GM19238 (cell line): Measurements from ENCODE around the gene HMGCL.
"Not testable (repeated sequence)": the region's sequence is repeated elsewhere in the genome, so short reads cannot be mapped to it uniquely, and the experiment has no call there.

ENCODE experiments used
- DNase-seq: peaks from one replicate; pipeline ENCODE4 v3.0.0; 2011; ENCODE audit warnings: low spot score; ENCODE audit not compliant: insufficient read length

HMGCL gene

GRCh38 chr1:23825076-23825761 lies at the start of gene HMGCL:
TSS of gene HMGCL (minus strand) at chr1:23825429. CDS start at chr1:23825415, 14 bp downstream.
- peak; percentile 91 for DNase-seq

DNA sequence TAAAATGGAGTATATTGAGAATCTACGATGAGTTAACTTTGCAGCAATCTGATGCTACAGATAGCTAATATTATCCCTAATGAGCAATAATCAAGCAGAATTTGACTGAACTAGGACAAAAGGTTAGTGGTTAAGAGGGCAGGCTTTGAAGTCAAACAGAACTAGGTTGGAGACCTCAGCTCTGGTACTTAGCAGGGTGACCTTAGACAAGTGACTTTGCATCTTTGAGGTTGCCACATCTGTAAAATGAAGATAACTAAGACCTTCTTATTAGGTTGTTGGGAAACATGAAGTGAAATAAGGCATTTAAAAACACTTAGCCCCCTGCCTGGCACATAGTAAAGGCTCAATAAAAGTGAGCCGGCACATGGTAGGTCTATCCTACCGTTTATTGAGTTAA lies 47.2 kb upstream of the HMGCL start:
- DNase-seq = no peak

GRCh38 chr1:23869051-23869450 lies 43.8 kb upstream of the HMGCL start:
- no peak for DNase-seq

DNA sequence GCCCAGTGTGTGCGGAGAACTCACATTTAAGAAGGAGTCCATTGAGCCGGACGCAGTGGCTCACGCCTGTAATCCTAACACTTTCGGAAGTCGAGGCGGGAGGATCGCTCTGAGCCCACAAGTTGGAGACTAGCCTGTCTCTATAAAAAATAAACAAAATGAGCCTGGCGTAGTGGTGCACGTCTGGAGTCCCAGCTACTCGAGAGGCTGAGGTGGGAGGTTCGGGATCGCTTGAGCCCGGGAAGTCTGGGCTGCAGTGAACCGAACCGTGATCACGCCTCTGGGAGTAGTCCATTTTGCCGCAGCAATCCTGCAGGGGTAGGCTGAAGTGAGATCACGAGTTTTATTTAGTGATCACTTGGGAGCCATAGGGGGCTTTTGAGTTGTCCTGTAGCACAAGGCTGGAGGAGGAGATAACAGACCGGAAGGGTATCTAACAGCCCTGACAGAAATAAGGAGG lies 43.4 kb upstream of the HMGCL start:
- DNase-seq = no peak

- peak; percentile 98 for DNase-seq
Measured at GRCh38 chr1:23867895-23868556, 42.8 kb upstream of the HMGCL start, which contains the start of gene FUCA1. TSS of gene FUCA1 (minus strand) at chr1:23868290. CDS start at chr1:23868286, 4 bp downstream.

DNA sequence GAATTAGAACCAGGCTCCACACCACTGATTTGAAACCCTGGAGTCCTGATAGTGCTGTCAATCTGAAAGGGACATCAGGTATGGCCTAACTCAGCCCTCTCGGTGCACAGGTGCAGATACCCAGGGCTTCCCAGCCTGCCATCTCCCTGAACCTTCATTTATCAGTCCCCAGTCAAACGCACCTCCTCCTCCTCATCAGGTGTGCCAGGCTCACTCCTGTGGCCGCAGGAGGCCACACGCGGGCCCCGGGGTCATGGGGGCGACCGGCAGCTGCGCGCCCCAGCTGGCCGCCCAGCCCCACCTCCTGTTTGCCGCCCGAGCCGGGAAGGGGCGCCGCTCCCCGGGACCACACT lies 42.3 kb upstream of the HMGCL start:
- peak; percentile 30 for DNase-seq

DNA sequence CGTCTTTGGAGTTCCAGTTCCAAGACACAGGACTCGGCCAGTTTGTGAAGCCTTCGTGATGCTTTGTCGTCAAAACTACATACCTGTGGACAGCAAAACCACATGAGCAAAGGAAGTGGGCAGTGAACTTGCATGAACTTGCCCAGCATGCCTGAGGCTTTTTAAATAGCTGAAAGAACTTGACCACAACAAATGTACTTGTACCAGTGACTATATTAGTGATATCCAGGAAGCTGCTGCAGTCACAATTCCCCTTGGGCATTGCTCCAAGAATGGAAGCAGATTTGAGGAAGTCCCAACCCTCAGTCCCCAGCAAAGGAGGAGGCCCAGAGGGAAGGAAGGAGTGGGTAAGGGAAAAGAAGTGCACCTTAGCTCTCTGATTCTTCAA lies 40.3 kb upstream of the HMGCL start:
- DNase-seq = no peak

GRCh38 chr1:23864801-23865542 lies 39.7 kb upstream of the HMGCL start:
- DNase-seq = no peak

GRCh38 chr1:23862640-23863039 lies 37.4 kb upstream of the HMGCL start:
- DNase-seq = no peak

DNA sequence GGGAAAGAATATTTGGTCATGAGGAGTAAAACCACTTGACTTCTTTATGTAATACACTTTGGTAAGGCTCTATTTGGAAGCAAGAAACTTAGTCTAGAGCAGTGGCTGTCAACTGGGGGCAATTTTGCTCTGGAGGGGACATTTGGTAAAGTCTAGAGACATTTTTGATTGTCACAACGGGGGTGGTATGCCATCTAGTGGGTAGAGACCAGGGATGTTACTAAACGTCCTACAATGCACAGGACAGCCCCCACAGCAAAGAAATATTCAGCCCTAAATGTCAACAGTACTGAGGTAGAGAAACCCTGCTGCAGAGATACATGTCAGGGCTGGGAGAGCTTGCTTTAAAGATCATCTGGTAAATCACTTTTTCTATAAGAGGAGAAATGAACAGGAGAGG lies 29.3 kb upstream of the HMGCL start:
- DNase-seq = no peak

DNA sequence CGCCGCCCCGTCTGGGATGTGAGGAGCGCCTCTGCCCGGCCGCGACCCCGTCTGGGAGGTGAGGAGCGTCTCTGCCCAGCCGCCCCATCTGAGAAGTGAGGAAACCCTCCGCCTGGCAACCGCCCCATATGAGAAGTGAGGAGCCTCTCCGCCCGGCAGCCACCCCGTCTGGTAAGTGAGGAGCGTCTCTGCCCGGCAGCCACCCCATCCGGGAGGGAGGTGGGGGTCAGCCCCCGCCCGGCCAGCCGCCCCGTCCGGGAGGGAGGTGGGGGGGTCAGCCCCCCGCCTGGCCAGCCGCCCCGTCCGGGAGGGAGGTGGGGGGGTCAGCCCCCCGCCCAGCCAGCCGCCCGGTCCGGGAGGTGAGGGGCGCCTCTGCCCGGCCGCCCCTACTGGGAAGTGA lies 27.9 kb upstream of the HMGCL start:
- DNase-seq = not testable (repeated sequence)

DNA sequence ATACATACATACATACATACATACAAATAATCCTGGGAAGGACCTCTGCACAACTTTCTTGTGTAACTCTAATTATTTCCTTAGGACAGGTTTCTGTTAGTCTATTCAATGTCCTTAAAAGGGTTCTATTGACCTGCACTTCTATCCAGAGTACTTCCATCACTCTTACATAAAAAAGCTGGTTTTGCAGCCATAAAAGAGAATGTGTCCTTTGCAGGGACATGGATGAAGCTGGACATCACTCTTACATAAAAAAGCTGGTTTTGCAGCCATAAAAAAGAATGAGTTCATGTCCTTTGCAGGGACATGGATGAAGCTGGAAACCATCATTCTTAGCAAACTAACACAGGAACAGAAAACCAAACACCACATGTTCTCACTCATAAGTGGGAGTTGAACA lies 26.2 kb upstream of the HMGCL start:
- not testable (repeated sequence) for DNase-seq

- DNase-seq = no peak
Measured at GRCh38 chr1:23848673-23849616, 23.7 kb upstream of the HMGCL start.

DNA sequence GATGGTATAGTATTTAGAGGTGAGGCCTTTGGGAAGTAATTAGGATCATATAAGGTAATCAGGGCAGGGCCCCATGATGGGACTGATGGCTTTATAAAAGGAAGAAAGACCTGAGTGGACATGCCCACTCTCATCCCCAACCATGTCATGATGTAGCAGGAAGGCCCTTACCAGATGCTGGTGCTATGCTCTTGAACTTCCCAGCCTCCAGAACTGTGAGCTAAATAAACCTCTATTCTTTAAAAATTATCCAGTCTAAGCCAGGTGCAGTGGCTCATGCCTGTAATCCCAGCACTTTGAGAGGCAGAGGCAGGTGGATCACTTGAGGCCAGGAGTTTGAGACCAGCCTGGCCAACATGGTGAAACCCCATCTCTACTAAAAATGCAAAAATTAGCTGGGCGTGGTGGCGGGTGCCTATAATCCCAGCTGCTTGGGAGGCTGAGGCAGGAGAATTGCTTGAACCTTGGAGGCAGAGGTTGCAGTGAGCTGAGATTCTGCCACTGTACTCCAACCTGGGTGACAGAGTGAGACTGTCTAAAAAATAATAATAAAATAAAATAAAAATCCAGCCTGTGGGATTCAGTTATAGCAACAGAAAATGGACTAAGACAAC lies 22.4 kb upstream of the HMGCL start:
- not testable (repeated sequence) for DNase-seq

- no peak for DNase-seq
Measured at GRCh38 chr1:23845163-23845562, 19.9 kb upstream of the HMGCL start.

- DNase-seq = no peak
Measured at GRCh38 chr1:23843644-23844043, 18.4 kb upstream of the HMGCL start.

DNA sequence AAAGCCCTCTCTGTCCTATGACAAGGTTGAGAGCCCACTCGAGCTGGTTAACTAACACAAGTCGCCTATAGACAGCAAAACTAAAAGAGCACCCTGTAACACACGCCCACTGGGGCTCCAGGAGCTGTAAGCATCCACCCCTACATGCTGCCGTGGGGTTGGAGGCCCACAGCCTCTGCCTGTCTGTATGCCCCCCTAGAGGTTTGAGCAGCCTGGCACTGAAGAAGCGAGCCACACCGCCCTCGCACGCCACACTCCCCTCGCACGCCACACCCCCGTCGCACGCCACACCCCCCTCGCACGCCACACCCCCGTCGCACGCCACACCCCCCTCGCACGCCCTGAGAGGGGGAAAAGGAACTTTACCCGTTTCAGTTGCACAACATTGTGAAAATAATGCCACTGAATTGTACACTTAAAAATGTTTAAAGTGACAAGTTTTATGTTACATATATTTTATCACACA lies 13.2 kb upstream of the HMGCL start:
- peak; percentile 69 for DNase-seq

DNA sequence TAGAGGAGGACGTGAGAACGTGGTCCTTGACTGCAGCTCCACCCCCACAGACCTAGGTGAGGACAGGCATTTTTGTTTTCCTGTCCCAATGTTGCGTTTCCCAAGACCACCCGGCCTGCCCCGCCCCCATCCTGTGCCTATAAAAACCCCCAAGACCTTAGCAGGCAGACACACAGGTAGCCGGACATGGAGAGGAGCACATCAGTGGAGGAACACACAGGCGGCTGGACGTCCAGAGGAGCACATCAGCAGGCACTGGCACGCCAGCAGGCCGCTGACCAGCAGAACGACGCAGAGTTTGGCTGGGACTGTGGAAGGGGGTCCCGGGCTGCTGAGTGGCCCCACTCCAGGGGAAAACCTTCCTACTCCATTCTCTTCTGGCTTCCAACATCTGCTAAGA lies 12.7 kb upstream of the HMGCL start:
- DNase-seq = no peak

DNA sequence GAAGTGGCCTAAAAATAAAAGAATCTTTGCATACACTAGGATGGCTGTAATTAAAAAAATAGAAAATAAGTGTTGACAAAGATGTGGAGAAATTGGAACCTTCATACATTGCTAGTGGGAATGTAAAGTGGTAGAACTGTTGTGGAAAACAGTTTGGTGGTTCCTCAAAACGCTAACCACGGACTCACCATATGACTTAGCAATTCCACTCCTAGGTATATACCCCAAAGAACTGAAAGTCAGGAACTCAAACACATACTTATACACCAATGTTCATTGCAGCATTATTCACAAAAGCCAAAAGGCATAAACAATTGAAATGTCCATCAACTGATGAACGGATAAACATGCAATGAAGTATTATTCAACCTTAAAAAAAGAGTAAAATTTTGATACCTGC lies 10.8 kb upstream of the HMGCL start:
- no peak for DNase-seq

GRCh38 chr1:23834156-23834555 lies 8.9 kb upstream of the HMGCL start:
- DNase-seq = not testable (repeated sequence)

GRCh38 chr1:23827717-23828116 lies 2.5 kb upstream of the HMGCL start:
- DNase-seq = no peak
